ENCODE measurements around the gene CNTNAP5.

The CNTNAP5 gene

GRCh38 chr2:124149571-124149970 lies 124.5 kb downstream of the CNTNAP5 start:
- DNase-seq (ENCODE audit: low read depth in 4 of 4, low spot score in 1 of 4), result no peak

GRCh38 chr2:124151691-124152090 lies 126.6 kb downstream of the CNTNAP5 start:
- no peak for DNase-seq (ENCODE audit: low read depth in 4 of 4, low spot score in 1 of 4)

- no peak for DNase-seq (ENCODE audit: low read depth in 4 of 4, low spot score in 1 of 4)
Observed at GRCh38 chr2:124153713-124154112, 128.6 kb downstream of the CNTNAP5 start.

GRCh38 chr2:124159166-124159565 lies 134.1 kb downstream of the CNTNAP5 start:
- DNase-seq (ENCODE audit: low read depth in 4 of 4, low spot score in 1 of 4), result no peak

- DNase-seq (ENCODE audit: low read depth in 4 of 4, low spot score in 1 of 4), result no peak
Observed at GRCh38 chr2:124161542-124161941, 136.5 kb downstream of the CNTNAP5 start.

GRCh38 chr2:124162256-124162655 lies 137.2 kb downstream of the CNTNAP5 start:
- DNase-seq (ENCODE audit: low read depth in 4 of 4, low spot score in 1 of 4), result no peak

- no peak for DNase-seq (ENCODE audit: low read depth in 4 of 4, low spot score in 1 of 4)
Observed at GRCh38 chr2:124163840-124164239, 138.8 kb downstream of the CNTNAP5 start.

- DNase-seq (ENCODE audit: low read depth in 4 of 4, low spot score in 1 of 4), result no peak
Observed at GRCh38 chr2:124165698-124166097, 140.6 kb downstream of the CNTNAP5 start.

GRCh38 chr2:124171472-124172063 lies 146.5 kb downstream of the CNTNAP5 start:
- no peak for DNase-seq (ENCODE audit: low read depth in 4 of 4, low spot score in 1 of 4)

- DNase-seq (ENCODE audit: low read depth in 4 of 4, low spot score in 1 of 4), result no peak
Observed at GRCh38 chr2:124178719-124179118, 153.6 kb downstream of the CNTNAP5 start.

GRCh38 chr2:124180635-124181034 lies 155.5 kb downstream of the CNTNAP5 start:
- DNase-seq (ENCODE audit: low read depth in 4 of 4, low spot score in 1 of 4), result no peak

GRCh38 chr2:124186801-124187200 lies 161.7 kb downstream of the CNTNAP5 start:
- DNase-seq (ENCODE audit: low read depth in 4 of 4, low spot score in 1 of 4), result no peak

- DNase-seq (ENCODE audit: low read depth in 4 of 4, low spot score in 1 of 4), result no peak
Observed at GRCh38 chr2:124187948-124188347, 162.9 kb downstream of the CNTNAP5 start.

- DNase-seq (ENCODE audit: low read depth in 4 of 4, low spot score in 1 of 4), result no peak
Observed at GRCh38 chr2:124193706-124194105, 168.6 kb downstream of the CNTNAP5 start.

- no peak for DNase-seq (ENCODE audit: low read depth in 4 of 4, low spot score in 1 of 4)
Observed at GRCh38 chr2:124201713-124202112, 176.6 kb downstream of the CNTNAP5 start.

- DNase-seq (ENCODE audit: low read depth in 4 of 4, low spot score in 1 of 4), result no peak
Observed at GRCh38 chr2:124209441-124209840, 184.4 kb downstream of the CNTNAP5 start.

- no peak for DNase-seq (ENCODE audit: low read depth in 4 of 4, low spot score in 1 of 4)
Observed at GRCh38 chr2:124211461-124211860, 186.4 kb downstream of the CNTNAP5 start.

- DNase-seq (ENCODE audit: low read depth in 4 of 4, low spot score in 1 of 4), result no peak
Observed at GRCh38 chr2:124213977-124214587, 189.0 kb downstream of the CNTNAP5 start.

GRCh38 chr2:124246170-124246569 lies 221.1 kb downstream of the CNTNAP5 start:
- DNase-seq (ENCODE audit: low read depth in 4 of 4, low spot score in 1 of 4), result no peak

GRCh38 chr2:124248386-124248785 lies 223.3 kb downstream of the CNTNAP5 start:
- DNase-seq (ENCODE audit: low read depth in 4 of 4, low spot score in 1 of 4), result no peak

- DNase-seq (ENCODE audit: low read depth in 4 of 4, low spot score in 1 of 4), result no peak
Observed at GRCh38 chr2:124250433-124250832, 225.3 kb downstream of the CNTNAP5 start.

- DNase-seq (ENCODE audit: low read depth in 4 of 4, low spot score in 1 of 4), result no peak
Observed at GRCh38 chr2:124254621-124255020, 229.5 kb downstream of the CNTNAP5 start.

- no peak for DNase-seq (ENCODE audit: low read depth in 4 of 4, low spot score in 1 of 4)
Observed at GRCh38 chr2:124257120-124257519, 232.0 kb downstream of the CNTNAP5 start.
